OCI-LY1 (cell line): Measurements from ENCODE around the gene SHROOM3.

Experiments
- H2AFZ ChIP-seq: fragments of 200-600 bp; sonication (generic), shearing (Covaris generic); 2 replicates; pipeline ENCODE4 v1.6.0; 2014; ENCODE audit warnings: antibody characterized with exemption, mild to moderate bottlenecking, low read length
- H3F3A ChIP-seq: fragments of 200-600 bp; sonication (generic), shearing (Covaris generic); 2 replicates; pipeline ENCODE4 v1.6.0; 2014; ENCODE audit warnings: mild to moderate bottlenecking, antibody characterized with exemption, low read length, moderate library complexity; ENCODE audit not compliant: insufficient read depth
- H3K27ac ChIP-seq: fragments of 200-600 bp; sonication (generic); 2 replicates; pipeline ENCODE4 v1.5.1; 2014; ENCODE audit warnings: low read length, mixed run types, mild to moderate bottlenecking, low read depth; ENCODE audit not compliant: poor library complexity, severe bottlenecking
- H3K27me3 ChIP-seq: fragments of 200-600 bp; sonication (generic); 2 replicates; pipeline ENCODE4 v1.6.0; 2014; ENCODE audit warnings: antibody characterized with exemption, mild to moderate bottlenecking, low read length, moderate library complexity; ENCODE audit not compliant: insufficient read depth
- H3K36me3 ChIP-seq: fragments of 200-600 bp; sonication (generic); 2 replicates; pipeline ENCODE4 v1.6.1; 2014; ENCODE audit warnings: mild to moderate bottlenecking, antibody characterized with exemption, low read length, moderate library complexity, mixed read lengths; ENCODE audit not compliant: insufficient read depth
- H3K4me1 ChIP-seq: fragments of 200-600 bp; sonication (generic); 2 replicates; pipeline ENCODE4 v1.5.1; 2014; ENCODE audit warnings: mild to moderate bottlenecking, low read length, moderate library complexity; ENCODE audit not compliant: insufficient read depth, severe bottlenecking
- H3K4me2 ChIP-seq: fragments of 200-600 bp; sonication (generic), shearing (Covaris generic); 2 replicates; pipeline ENCODE4 v1.6.1; 2014; ENCODE audit warnings: low read length
- H3K4me3 ChIP-seq: fragments of 200-600 bp; sonication (generic); 2 replicates; pipeline ENCODE4 v1.5.1; 2014; ENCODE audit warnings: low read length, low read depth, mild to moderate bottlenecking, mixed read lengths; ENCODE audit not compliant: poor library complexity, severe bottlenecking
- H3K79me2 ChIP-seq: fragments of 200-600 bp; shearing (Covaris generic); 2 replicates; pipeline ENCODE4 v1.6.1; 2016; ENCODE audit warnings: mixed run types, low read length, mixed read lengths; ENCODE audit not compliant: insufficient read depth
- H3K9ac ChIP-seq: fragments of 200-600 bp; sonication (generic), shearing (Covaris generic); 2 replicates; pipeline ENCODE4 v1.6.1; 2014; ENCODE audit warnings: mild to moderate bottlenecking, low read length, mixed read lengths
- H3K9me2 ChIP-seq: fragments of 200-600 bp; sonication (generic), shearing (Covaris generic); 2 replicates; pipeline ENCODE4 v1.6.1; 2014; ENCODE audit warnings: low read depth, mild to moderate bottlenecking, low read length, mixed read lengths
- H3K9me3 ChIP-seq: fragments of 200-600 bp; shearing (Covaris generic); 2 replicates; pipeline ENCODE4 v1.6.1; 2014; ENCODE audit warnings: low read length, mixed read lengths
- H4K20me1 ChIP-seq: fragments of 200-600 bp; sonication (generic), shearing (Covaris generic); 2 replicates; pipeline ENCODE4 v1.6.0; 2016; ENCODE audit warnings: mild to moderate bottlenecking, low read length; ENCODE audit not compliant: insufficient read depth
- CTCF ChIP-seq: fragments of 200-600 bp; sonication (generic), shearing (Covaris generic); IDR thresholded peaks from 2 replicates; pipeline ENCODE4 v1.5.1; 2017; ENCODE audit warnings: mild to moderate bottlenecking, antibody characterized with exemption, low read length, moderate library complexity, mixed read lengths
- EZH2 ChIP-seq: fragments of 200-600 bp; sonication (generic), shearing (Covaris generic); IDR thresholded peaks from 2 replicates; pipeline ENCODE4 v1.8.0; 2017; ENCODE audit warnings: borderline replicate concordance, mixed run types, mild to moderate bottlenecking, antibody characterized with exemption, low read length, moderate library complexity, mixed read lengths

Gene SHROOM3

GRCh38 chr4:76690906-76691275 is 255.9 kb downstream of the SHROOM3 start:
- H3F3A ChIP-seq: no peaks in the 10 kb centered on the region
- no peaks in the 10 kb centered on the region for H3K9me3 ChIP-seq
- H3K36me3 ChIP-seq: no peaks in the 10 kb centered on the region
- no peak overlapping the region for H3K4me2 ChIP-seq
- TF ChIP-seq CTCF: no peak
- TF ChIP-seq EZH2: no peak
- no peaks in the 10 kb centered on the region for H3K4me1 ChIP-seq
- H3K4me3 ChIP-seq: no peak overlapping the region
- H3K79me2 ChIP-seq: no peaks in the 10 kb centered on the region
- H4K20me1 ChIP-seq: no peaks in the 10 kb centered on the region
- H2AFZ ChIP-seq: no peak overlapping the region
- no peaks in the 10 kb centered on the region for H3K9me2 ChIP-seq
- no peak overlapping the region for H3K27ac ChIP-seq
- H3K9ac ChIP-seq: no peak overlapping the region
- no peaks in the 10 kb centered on the region for H3K27me3 ChIP-seq

GRCh38 chr4:76691807-76692582 is 257.0 kb downstream of the SHROOM3 start:
- Histone ChIP-seq H3K9me2 (no peaks in the 10 kb centered on the region), H3K4me3 (no peak overlapping the region), H3K4me1 (no peaks in the 10 kb centered on the region), H3K4me2 (no peak overlapping the region), H3K79me2 (no peaks in the 10 kb centered on the region), H3K27me3 (no peaks in the 10 kb centered on the region), H3K36me3 (no peaks in the 10 kb centered on the region), H3K9ac (no peak overlapping the region), H2AFZ (no peak overlapping the region), H3F3A (no peaks in the 10 kb centered on the region), H3K9me3 (no peaks in the 10 kb centered on the region), H4K20me1 (no peaks in the 10 kb centered on the region), H3K27ac (no peak overlapping the region)
- TF ChIP-seq CTCF (no peak), EZH2 (no peak)

GRCh38 chr4:76692761-76693160 is 257.7 kb downstream of the SHROOM3 start:
- Histone ChIP-seq H3K4me1 (no peaks in the 10 kb centered on the region), H3K27me3 (no peaks in the 10 kb centered on the region), H2AFZ (no peak overlapping the region), H3K9me2 (no peaks in the 10 kb centered on the region), H4K20me1 (no peaks in the 10 kb centered on the region), H3K36me3 (no peaks in the 10 kb centered on the region), H3F3A (no peaks in the 10 kb centered on the region), H3K9ac (no peak overlapping the region), H3K4me3 (no peak overlapping the region), H3K27ac (no peak overlapping the region), H3K9me3 (no peaks in the 10 kb centered on the region), H3K4me2 (no peak overlapping the region), H3K79me2 (no peaks in the 10 kb centered on the region)
- TF ChIP-seq EZH2 (no peak), CTCF (no peak)
